Stimulated activated CD4-positive, alpha-beta T cell treated with anti-CD3 and anti-CD28 coated beads, Interleukin-1b, Interleukin-23, amount 100 ng/mL, for 48 hours (primary cell): ENCODE data around the gene PRKAR2A.
"Not testable (repeated sequence)": the region's sequence is repeated elsewhere in the genome, so short reads cannot be mapped to it uniquely, and the experiment has no call there.

Source experiments
- DNase-seq: peaks from one replicate; pipeline ENCODE4 v3.0.0-alpha.2; 2020

PRKAR2A gene

GRCh38 chr3:48725185-48725855, 122.4 kb downstream of the PRKAR2A start:
- DNase-seq = not testable (repeated sequence)

GRCh38 chr3:48723725-48724124, 123.9 kb downstream of the PRKAR2A start:
- no peak for DNase-seq

- not testable (repeated sequence) for DNase-seq
Observed at GRCh38 chr3:48723293-48723692, 124.4 kb downstream of the PRKAR2A start.

- DNase-seq = peak; percentile 99
Observed at GRCh38 chr3:48716982-48717746, 130.5 kb downstream of the PRKAR2A start, which contains the start of gene IP6K2. Gene IP6K2, minus strand, starts transcription at chr3:48717221. Its CDS starts 21,930 bp downstream, at chr3:48695291.

- peak; percentile 30 for DNase-seq
Observed at GRCh38 chr3:48716508-48716981, 131.1 kb downstream of the PRKAR2A start.

- no peak for DNase-seq
Observed at GRCh38 chr3:48715174-48715800, 132.4 kb downstream of the PRKAR2A start.

- no peak for DNase-seq
Observed at GRCh38 chr3:48711727-48712126, 135.9 kb downstream of the PRKAR2A start.

GRCh38 chr3:48709051-48709461, 138.6 kb downstream of the PRKAR2A start:
- no peak for DNase-seq

GRCh38 chr3:48708481-48708889, 139.2 kb downstream of the PRKAR2A start:
- DNase-seq = no peak

- DNase-seq = no peak
Observed at GRCh38 chr3:48707157-48707556, 140.5 kb downstream of the PRKAR2A start.

GRCh38 chr3:48702320-48702920, 145.3 kb downstream of the PRKAR2A start:
- no peak for DNase-seq

GRCh38 chr3:48700731-48701405, 146.8 kb downstream of the PRKAR2A start:
- DNase-seq = no peak

GRCh38 chr3:48698891-48699290, 148.8 kb downstream of the PRKAR2A start:
- DNase-seq = no peak

- no peak for DNase-seq
Observed at GRCh38 chr3:48697952-48698351, 149.7 kb downstream of the PRKAR2A start.

GRCh38 chr3:48696601-48697000, 151.1 kb downstream of the PRKAR2A start:
- no peak for DNase-seq
